Activated CD8-positive, alpha-beta memory T cell treated with anti-CD3 and anti-CD28 coated beads, Interleukin-2, amount 50 U/mL, for 24 hours (primary cell): ENCODE measurements around the gene RPRD2.
"Not testable (repeated sequence)": the region's sequence is repeated elsewhere in the genome, so short reads cannot be mapped to it uniquely, and the experiment has no call there.

Experiments
- DNase-seq: peaks from one replicate; pipeline ENCODE4 v3.0.0-alpha.2; 2020; ENCODE audit errors: extremely low read depth

Gene RPRD2

DNA sequence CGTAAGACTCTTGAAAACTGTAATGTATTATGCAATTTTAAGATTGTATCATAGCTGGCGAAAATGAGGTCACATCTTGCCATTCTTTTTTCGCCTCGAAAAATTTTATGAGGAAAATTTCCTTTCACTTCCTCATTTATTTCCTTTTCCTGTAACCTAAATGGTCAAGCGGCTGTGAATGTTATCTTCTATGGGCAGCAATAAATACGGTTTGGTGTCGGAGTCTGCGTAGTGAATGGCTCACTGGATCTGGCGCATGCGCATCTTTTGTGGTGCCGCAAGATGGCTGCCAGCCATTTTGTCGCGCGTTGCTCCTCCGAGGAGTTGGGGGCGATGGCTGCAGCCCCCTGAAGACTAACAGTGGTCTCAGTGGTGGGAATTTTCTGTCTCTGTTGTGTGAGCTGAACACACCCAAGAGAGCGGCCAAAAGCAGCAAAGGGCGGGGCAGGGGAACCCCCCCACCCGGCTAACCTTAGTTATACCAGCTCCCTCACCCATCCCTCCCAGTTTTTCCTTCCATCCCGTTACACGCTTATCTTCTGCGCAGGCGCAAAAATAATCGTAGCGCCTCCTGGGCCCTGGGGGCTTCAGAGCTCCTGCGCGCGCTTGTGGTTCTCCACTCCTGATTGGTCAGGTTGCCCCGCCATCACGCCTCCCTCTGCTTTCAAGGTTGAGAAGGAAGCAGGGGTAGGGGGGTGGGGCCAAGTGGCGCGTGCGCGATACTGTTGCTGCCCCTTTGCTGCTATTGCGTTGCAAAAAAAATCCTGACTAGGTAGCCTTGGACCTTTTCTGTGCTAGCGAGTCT is at the start of gene RPRD2:
Gene RPRD2 (plus strand): TSS at position 722 of the 805 bp plus-strand sequence. CDS start 568 bp downstream, outside the sequence.
- DNase-seq: peak; percentile 99

DNA sequence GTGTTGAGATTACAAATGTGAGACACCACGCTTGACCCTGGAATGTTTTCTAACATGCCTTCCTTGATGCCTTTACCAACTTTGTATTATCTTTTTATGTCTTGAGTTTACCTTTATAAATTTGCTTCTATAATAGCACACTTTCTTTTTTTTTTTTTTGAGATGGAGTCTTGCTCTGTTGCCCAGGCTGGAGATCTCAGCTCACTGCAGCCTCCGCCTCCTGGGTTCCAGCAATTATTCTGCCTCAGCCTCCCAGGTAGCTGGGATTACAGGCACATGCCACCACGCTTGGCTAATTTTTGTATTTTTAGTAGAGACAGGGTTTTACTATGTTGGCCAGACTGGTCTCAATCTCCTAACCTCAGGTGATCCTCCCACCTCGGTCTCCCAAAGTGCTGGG is 49.3 kb upstream of the RPRD2 start:
- DNase-seq: not testable (repeated sequence)

DNA sequence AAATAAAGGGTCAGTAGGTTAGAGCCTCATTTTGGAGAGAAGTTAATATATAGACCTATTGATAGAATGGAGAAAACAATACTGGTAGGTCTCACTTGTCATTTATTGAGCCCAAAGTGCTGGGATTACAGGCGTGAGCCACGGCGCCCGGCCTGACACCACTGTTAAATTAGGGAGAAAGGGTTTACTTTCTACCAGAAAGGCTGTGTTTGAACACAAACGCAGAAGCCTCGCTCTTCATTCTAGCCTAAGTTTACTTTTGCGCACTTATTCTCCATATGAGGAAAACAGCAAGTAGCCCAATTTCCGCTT is 43.3 kb upstream of the RPRD2 start:
- no peak for DNase-seq

DNA sequence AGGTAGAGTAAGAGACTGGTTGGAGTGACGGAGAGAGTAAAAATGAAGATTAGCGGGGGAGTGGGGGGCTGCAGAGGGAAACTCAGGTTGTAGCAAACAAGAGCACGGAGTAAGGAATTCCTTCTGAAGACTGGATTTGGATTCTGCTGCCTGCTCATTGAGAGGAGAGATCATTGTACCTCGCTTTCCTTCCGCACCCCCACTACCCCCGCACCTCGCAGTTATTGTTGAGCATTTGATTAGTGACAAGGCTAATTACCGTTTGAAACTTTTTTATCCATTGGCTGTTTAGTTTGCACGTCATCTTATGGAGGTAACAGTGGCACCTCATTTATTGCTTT is 42.2 kb upstream of the RPRD2 start:
- no peak for DNase-seq

DNA sequence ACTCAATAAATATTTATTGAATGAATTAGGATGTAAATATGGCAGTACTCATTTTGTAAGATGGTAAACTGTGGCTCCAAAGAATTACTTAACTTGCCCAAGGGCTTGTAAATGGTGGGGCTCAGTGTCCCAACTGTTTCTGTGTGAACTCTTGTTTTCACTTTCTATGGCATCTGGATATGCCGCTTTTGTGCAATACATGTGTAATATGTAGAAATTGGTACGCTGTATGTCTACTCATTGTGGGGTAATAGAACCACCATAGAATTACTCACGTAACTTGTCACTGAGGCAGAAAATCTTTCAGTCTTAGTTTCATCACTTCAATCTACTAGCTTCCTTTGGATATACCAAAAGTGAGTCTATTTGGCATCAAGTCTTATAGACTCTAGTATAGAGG is 41.6 kb upstream of the RPRD2 start:
- no peak for DNase-seq

DNA sequence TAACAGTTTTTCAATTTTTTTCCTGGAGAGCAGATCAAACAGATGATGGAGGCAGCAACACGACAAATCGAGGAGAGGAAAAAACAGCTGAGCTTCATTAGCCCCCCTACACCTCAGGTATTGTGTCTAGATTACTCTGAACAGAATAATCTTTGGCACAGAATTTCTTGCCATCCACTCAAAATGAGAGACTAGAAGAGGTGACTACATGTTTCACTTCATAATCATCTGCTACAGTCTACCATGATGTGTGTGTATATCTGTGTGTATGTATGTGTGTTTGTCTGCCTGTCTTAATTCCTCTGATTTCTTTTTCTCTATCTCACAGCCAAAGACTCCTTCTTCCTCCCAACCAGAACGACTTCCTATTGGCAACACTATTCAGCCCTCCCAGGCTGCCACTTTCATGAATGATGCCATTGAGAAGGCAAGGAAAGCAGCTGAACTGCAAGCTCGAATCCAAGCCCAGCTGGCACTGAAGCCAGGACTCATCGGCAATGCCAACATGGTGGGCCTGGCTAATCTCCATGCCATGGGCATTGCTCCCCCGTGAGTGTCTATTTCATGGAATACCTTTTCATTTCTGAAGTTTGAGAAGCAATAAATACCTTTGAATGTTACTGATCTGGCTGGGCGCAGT is 31.2 kb upstream of the RPRD2 start:
- DNase-seq: no peak

DNA sequence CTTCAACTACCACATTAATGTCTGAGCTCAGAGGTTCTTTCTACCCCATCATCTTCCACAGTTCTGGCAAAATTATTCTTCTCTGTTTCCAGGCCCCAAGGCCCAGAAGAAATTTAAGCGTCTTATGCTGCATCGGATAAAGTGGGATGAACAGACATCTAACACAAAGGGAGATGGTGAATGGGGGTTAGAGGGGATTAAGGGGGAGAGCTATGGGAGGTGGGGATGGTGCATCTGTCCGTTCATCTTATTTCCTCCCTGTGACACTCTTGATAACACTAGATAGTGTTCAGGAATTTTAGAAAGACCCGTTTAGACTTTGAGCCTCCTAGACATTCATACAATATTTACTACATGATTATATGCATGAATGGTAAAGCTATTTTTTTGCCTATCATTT is 17.6 kb upstream of the RPRD2 start:
- no peak for DNase-seq

DNA sequence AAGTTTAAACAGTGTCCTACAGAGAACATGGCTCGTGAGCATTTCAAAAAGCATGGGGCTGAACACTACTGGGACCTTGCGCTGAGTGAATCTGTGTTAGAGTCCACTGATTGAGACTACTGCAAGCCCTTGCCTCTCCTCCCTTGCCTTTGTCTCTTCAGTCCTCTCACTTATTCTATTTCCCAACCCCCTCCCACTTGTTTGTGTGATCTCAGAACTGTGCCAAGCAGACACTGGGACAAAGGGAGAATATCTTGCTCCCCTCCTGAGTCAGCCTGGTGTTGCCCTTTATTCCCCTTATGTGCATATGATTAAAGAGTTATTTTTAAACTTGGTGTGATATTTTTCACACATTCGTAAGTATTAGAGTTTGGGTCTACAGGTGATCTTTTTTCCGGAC is 11.1 kb upstream of the RPRD2 start:
- no peak for DNase-seq

DNA sequence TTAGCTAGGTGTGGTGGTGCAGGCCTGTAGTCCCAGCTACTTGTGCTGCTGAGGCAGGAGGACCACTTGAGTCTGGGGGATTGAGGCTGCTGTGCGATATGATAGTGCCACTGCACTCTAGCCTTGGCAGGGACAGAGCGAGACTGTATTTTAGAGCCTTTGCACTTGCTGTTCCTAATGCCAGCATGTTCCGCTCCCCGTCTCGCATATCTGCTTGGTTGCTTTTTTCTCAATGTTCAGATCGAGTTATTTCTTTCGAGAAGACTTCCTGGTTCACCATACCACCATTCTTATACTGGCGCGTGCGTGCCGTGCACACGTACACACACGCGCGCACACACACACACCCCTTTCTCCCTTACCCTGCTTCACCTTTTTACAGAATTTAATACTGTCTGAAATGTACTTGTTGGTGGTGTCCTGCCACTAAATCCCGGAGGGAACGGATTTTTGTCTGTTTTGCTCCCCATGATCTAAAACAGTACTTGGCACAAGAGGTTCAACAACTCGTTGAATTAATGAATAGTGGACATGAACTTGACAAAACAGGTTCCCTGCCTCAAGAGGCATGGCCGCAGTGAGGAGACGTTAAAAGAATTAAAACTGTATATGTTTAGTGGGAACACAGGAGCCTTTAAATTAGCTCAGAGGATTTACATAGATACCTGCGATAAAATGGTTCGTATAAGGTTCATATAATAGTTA is 1.1 kb upstream of the RPRD2 start:
- DNase-seq: no peak

DNA sequence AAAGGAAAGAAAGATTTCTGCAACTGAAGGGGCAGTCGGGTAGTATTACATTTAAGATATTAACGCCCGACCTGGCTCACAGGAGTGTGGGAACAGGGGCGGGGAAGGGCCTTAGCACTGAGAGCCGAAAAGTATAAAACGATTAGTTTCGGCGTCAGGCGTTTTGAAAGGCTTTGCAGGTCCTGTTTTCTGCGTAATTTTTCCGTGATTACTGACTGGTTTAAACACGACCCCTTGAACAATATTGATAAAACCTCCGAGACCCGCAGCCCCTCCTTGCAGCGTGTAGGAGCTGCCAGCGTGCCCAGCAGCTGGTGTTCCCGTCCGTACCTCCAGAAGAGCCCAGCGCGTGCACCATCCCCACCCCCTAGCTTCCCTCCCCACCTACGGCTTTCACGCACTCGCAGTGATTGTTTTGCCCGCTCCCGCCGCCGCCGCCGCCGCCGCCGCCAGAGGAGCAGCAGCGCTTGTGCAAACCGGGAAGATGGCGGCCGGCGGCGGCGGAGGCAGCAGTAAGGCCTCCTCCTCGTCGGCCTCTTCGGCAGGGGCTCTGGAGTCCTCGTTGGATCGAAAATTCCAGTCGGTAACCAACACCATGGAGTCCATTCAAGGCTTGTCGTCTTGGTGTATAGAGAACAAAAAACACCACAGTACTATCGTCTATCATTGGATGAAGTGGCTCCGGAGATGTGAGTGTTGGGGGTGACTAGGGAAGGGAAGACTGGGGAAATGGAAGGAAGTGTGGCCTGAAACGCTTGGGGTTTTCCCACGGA is 470 bp downstream of the RPRD2 start:
- peak; percentile 45 for DNase-seq

DNA sequence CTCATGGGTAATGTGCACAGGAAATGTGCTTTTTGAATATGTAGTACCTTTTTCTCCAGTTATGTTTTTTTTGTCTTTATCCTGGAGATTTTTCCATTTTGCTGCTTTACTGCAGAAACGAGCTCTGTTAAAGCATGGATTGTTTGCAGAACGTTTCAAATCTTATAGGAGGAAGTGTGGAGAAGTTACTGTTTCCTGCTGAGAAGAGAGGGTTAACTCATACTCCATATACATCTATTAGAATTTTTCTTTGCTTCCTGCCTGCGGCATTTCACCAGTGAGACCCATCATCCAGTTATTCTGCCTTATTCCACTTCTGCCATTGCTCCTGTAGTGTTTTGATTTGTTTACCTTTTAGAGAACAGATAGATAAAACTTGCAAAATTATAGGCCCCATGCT is 2.0 kb downstream of the RPRD2 start:
- DNase-seq: no peak

DNA sequence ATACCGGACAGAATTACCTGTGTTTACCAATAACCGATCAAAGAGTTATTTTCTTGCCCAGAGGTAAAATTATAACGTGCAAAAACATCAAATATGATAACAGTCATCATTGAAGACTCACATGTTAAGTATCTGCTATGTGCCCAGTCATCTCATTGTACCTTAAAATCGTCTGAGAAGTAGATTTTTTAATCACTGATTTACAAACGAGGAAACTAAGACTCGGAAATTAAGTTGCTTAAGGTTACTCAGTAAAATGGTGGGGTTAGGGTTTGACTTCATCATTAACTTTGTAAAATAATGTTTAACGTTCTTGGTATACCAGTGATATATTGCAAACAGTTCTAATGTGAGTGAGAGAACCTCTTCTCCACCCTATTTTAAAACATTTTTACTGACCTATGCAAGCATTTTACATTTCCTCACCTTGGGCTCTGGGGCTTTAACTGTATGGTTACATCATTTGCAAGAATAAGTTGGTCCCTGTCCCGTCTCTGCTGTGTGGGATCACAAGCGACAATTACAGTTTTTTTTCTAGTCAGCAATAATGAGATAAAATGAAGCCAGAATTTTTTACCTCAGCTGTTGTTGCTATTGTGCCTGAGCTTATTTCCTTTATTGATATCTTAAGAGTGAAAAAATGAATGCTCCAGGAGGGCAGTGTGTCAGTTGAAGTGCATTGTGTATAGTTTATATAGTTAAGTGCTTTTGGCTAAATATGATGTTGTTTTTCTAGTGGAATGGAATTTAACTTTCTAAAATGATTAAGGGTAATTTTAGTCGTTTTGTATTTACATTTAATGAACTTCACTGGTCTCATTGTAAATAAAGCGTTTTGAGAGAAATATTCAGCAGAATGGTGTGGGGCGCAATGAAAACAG is 2.7 kb downstream of the RPRD2 start:
- no peak for DNase-seq

DNA sequence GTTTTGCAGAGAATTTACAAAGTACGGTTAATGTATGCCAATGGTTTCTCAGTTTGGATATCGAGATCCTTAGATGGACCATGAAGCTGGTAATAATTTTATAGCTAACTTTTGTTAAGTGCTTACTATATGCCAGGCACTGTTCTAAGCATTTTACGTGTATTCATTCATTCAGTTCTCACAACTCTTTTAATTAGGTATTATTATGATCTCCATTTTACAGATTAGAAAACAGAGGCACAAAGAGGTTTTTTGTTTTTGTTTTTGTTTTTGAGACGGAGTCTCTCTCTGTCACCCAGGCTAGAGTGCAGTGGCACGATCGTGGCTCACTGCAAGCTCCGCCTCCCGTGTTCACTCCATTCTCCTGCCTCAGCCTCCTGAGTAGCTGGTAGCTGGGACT is 7.2 kb downstream of the RPRD2 start:
- DNase-seq: no peak

DNA sequence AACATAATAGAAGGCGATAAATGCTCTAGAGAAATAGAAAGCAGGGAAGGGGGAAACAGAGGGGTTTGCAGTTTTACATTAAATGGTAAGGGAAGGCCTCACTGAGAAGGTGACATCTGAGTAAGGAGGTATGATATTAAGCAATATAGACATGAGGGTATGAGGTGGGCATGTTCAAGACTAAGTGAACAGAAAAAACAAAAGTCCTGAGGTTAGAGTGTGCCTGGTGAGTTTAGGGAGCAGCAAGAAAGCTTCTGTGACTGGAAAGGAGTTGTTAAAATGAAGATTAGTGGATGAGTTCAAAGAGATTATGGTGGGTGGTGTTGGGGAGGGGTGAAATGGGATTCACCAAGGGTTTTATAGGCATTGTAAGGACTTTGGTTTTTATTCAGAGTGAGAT is 8.6 kb downstream of the RPRD2 start:
- no peak for DNase-seq

DNA sequence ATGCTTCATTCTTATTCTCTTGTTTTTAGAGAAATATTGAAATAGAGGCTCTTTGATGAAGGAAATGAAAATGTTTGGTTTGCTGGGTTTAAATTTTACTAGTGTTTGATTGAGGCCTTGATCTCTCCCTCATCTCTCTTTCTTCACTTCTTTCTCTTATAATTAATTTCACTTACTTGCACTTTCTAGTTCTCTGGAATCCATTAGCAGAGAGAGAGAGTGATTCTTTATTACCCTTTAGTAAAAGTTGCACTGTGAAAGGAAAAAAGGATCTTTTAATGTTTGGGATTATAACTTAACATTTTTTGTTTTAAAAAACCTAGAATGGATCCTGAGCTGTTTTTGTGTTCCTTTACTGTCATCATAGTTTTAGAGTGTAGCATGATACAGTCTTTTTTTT is 12.2 kb downstream of the RPRD2 start:
- DNase-seq: no peak

DNA sequence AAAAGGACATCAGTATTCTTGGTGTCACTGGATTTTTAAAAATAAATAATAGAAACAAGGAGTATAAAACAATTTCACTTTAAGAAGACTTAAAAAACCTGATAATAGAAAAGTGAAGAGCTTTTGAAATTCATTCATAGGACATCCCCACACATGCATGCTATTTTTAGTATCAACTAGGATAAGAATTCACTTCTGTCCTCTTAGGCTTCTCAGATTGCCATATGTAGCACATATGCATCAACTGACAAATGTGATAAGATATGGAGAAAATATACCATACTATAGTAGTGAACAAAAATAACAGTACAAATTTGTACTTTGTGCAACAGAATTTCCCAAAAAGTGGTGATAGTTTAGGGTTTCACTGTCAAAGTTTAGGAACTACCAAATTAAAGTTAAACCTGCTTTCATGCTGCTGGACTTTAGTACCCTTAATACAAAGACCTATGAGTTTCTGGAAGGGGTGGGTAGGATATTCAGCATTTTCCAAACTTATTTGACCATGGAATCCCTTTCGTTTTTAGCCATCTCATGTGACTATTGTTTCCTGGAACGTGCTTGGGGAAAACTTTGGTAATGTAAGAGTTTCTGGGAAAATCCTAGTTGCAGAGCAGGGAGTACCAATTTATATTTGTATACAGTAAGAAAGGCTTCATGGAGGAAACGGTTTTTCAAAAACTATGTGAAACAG is 19.8 kb downstream of the RPRD2 start:
- no peak for DNase-seq

DNA sequence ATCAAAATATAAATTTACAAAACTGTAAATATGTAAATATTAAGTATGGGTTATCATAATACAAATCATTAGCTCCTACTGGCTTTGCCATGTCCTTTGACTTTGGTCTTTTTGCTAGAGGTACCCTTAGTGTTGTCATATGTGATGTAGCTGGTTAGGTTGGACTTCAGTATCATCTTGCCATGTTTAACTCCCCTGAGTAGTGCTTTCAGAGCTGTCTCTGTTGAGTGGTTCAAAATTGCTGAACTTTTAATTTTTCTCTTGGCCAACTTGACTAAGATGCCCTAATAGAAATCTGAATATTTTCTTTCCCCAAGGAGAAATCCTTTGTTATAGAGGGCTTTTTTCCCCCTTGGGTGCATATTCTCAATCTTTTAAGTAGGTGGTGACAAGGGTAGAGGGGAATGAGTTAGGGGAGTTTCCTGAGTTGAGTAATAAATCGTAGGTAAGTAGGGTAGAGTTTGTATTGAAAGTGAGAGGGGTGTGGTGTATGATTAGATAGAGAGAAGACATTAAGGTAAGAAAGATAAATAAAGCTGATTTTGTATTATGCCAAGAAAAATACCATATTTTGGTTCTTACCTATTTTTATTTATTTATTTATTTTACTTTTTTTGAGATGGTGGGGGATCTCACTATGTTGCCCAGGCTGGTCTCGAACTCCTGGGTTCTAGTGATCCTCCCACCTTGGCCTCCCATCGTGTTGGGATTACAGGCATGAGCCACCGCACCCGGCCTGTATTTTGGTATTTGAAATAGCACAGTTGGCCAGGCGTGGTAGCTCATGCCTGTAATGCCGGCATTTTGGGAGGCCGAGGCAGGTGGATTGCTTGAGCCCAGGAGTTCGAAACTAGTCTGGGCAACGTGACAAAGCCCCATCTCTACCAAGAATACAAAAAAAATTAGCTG is 21.8 kb downstream of the RPRD2 start:
- DNase-seq: no peak

DNA sequence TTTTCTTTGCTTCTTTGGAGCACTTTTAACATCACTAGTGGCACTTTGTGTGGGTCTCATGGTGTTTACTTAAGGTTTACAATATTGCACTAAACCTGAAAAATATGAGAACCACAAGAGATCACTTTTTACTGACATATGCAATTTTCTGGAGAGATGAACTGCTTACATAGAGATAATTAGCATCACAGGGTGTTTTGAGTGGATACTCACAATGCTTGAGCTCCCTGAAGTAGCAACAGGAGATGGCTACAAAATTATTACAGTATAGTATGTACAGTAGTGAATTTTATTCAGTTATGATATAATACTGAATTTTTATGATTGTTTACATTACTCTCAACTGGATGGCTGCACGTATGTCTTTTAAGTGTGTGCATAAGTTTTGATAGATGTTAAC is 22.6 kb downstream of the RPRD2 start:
- no peak for DNase-seq

DNA sequence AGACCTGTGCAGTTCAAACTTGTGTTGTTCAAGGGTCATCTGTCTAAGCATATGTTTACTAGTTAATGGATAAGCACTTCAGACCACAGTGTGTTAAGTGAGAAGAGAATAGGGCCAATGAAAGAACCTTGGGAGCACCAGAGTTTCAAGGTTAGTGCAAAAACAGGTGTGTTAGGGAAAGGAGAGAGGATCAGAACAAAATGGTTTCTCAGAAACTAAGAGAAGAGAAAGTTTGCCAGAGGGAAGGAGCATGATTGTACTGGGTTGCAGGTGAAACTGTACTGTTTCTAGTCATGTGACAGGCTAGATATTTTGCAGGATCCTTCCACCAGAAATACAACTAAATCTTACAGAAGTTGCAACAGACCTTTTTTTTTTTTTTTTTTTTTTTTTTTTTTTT is 23.3 kb downstream of the RPRD2 start:
- no peak for DNase-seq

DNA sequence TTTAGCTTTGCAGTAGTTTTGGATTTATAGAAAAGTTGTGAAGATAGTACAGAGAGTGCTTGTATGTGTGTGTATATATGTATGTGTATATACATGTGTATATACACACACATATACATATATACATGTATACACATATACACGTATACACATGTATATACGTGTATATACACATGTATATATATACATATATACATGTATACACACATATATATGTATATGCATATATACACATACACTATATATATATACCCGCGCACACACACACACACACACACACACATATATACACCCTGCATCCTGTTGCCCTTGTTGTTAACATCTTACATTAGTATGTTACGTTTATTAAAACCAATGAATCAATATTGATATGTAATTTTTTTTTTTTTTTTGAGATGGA is 24.3 kb downstream of the RPRD2 start:
- no peak for DNase-seq
